ENCODE results near the gene MMP24. TPM values are rescaled to one million over a fixed set of nuclear protein-coding genes. Genes with fewer than 3 reads are reported as not detected.

Gene MMP24
- total RNA-seq, 1 donor from 2014 or later = not detected

DNA sequence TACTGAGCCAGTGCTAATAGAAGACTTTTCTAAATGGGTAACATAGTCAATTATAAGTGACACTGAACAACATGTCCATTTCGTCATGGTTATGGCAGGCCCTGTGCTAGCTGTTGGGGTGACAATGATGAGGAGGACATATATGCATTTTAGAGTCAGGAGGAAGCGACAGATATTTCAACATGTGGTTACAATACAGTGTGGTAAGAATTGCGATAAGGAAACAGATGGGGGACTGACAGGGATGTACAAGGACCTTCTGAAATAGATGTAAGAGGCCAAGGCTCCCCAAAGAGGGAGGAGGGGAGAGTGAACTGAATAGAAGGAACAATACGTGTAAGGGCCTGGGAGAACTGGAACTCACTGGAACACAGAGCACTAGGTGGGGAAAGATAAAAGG is 11.7 kb downstream of the MMP24 start:
- Mint-ChIP-seq H3K36me3 (ENCODE audit: low read depth) (peaks cover 21% of the 10 kb centered on the region), H3K27me3 (peaks cover 12% of the 10 kb centered on the region), H3K4me3 (no peak overlapping the region), H3K4me1 (no peaks in the 10 kb centered on the region), H3K9me3 (no peaks in the 10 kb centered on the region), H3K27ac (no peak overlapping the region)
- ChIA-PET CTCF (no interaction called here), POLR2A (no interaction called here)
- TF ChIP-seq, protein P1, sequence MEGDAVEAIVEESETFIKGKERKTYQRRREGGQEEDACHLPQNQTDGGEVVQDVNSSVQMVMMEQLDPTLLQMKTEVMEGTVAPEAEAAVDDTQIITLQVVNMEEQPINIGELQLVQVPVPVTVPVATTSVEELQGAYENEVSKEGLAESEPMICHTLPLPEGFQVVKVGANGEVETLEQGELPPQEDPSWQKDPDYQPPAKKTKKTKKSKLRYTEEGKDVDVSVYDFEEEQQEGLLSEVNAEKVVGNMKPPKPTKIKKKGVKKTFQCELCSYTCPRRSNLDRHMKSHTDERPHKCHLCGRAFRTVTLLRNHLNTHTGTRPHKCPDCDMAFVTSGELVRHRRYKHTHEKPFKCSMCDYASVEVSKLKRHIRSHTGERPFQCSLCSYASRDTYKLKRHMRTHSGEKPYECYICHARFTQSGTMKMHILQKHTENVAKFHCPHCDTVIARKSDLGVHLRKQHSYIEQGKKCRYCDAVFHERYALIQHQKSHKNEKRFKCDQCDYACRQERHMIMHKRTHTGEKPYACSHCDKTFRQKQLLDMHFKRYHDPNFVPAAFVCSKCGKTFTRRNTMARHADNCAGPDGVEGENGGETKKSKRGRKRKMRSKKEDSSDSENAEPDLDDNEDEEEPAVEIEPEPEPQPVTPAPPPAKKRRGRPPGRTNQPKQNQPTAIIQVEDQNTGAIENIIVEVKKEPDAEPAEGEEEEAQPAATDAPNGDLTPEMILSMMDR (IDR thresholded peaks at IDR 0.05) = no peak
- no peak for DNase-seq
- no peak for ATAC-seq (ENCODE audit: low read depth)
- intact Hi-C loops (cut with micrococcal nuclease) = no loop called here

DNA sequence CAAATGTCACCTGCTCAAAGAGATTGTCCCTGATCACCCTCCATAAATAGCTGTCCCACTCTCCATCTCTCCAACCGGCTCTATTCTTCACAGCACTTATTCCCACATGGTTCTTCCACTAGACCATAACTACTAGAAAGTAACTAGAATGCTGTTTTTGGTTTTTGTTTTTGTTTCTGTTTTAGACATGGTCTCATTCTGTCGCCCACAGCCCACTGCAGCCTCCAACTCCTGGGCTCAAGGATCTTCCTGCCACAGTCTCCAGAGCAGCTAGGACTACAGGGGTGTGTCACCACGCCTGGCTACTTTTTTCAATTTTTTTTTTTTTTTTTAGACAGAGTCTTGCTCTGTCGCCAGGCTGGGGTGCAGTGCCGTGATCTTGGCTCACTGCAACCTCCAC is 12.2 kb downstream of the MMP24 start:
- intact Hi-C loops (cut with micrococcal nuclease) = no loop called here
- DNase-seq = no peak
- TF ChIP-seq, protein P1 (IDR thresholded peaks at IDR 0.05) = no peak
- no peak overlapping the region for H3K27ac Mint-ChIP-seq
- H3K4me3 Mint-ChIP-seq = no peak overlapping the region
- CTCF ChIA-PET = no interaction called here
- POLR2A ChIA-PET = no interaction called here
- peaks cover 12% of the 10 kb centered on the region for H3K27me3 Mint-ChIP-seq
- no peaks in the 10 kb centered on the region for H3K9me3 Mint-ChIP-seq
- no peak for ATAC-seq (ENCODE audit: low read depth)
- peaks cover 21% of the 10 kb centered on the region for H3K36me3 Mint-ChIP-seq (ENCODE audit: low read depth)
- H3K4me1 Mint-ChIP-seq = no peaks in the 10 kb centered on the region

DNA sequence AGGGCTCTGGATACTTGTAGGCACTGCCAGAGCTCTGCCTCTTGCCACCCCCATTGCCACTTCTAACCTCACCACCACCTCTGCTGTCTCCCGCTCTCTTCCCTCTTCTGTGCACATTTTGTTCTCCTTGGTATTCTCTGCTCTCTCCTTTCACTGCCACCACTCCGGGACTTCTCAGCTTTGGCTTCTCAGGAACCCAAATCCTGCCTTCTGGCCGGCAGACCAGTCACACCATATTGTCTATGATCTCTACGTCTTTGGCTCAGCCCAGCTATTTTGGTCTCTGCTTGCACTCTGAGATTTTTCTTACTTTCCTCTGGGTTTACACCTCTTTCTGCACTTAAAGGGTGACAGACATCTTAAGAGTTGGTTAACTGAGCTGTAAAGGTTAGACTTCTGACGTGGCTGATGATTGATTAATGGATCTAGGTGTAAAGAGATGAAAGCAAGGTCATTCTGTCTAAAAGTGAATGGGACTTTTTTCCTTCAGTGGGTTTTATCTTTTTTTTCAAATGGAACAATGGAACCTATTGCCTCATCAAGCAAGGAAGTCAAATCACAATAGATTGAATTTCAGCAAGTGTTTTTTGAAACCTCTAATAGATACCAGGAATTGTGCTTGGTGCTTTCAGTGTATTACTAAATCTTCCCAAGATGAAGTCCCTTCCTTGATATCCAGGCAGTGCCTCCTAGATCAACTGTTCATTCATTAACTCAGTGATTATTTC is 13.8 kb downstream of the MMP24 start:
- peaks cover 9% of the 10 kb centered on the region for H3K36me3 Mint-ChIP-seq (ENCODE audit: low read depth)
- H3K9me3 Mint-ChIP-seq = no peaks in the 10 kb centered on the region
- no peak overlapping the region for H3K4me3 Mint-ChIP-seq
- H3K4me1 Mint-ChIP-seq = no peaks in the 10 kb centered on the region
- DNase-seq = no peak
- intact Hi-C loops (cut with micrococcal nuclease) = no loop called here
- CTCF ChIA-PET = no interaction called here
- no peak overlapping the region for H3K27ac Mint-ChIP-seq
- TF ChIP-seq, protein P1 (IDR thresholded peaks at IDR 0.05) = no peak
- H3K27me3 Mint-ChIP-seq = peaks cover 4% of the 10 kb centered on the region
- ATAC-seq (ENCODE audit: low read depth) = no peak
- POLR2A ChIA-PET = no interaction called here

DNA sequence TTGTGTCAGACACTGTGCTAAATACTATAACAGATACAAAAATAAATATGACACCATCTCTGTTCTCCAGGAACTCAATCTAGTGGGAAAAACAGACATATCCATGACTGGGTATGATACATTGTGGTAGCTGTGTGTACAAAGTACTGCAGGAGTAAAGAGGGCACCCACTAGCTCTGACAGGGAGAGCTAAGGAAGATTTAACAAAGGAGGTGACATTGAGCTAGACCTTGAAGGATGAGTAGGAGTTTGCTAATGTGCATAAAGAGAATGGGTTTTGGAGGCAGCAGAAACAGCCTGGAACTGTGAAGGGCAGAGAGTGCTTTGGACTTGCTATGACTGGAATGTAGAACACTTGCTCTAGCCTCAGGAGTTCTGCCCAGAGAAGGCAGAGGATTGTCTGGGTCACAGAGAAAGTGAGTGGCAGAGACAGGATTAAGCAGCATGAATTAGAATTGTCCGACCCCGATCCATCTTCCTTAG is 14.4 kb downstream of the MMP24 start:
- TF ChIP-seq, protein P1 (IDR thresholded peaks at IDR 0.05) = no peak
- ATAC-seq (ENCODE audit: low read depth) = no peak
- H3K9me3 Mint-ChIP-seq = no peaks in the 10 kb centered on the region
- H3K36me3 Mint-ChIP-seq (ENCODE audit: low read depth) = peaks cover 6% of the 10 kb centered on the region
- POLR2A ChIA-PET = interaction anchor here (0.6 kb wide), 1 partner anchor 211 kb away, joined by 4 read pairs; no protein-coding TSS in a partner anchor
- intact Hi-C loops (cut with micrococcal nuclease) = no loop called here
- CTCF ChIA-PET = no interaction called here
- no peak overlapping the region for H3K4me3 Mint-ChIP-seq
- peaks cover 4% of the 10 kb centered on the region for H3K27me3 Mint-ChIP-seq
- no peak overlapping the region for H3K27ac Mint-ChIP-seq
- DNase-seq = no peak
- H3K4me1 Mint-ChIP-seq = no peaks in the 10 kb centered on the region

DNA sequence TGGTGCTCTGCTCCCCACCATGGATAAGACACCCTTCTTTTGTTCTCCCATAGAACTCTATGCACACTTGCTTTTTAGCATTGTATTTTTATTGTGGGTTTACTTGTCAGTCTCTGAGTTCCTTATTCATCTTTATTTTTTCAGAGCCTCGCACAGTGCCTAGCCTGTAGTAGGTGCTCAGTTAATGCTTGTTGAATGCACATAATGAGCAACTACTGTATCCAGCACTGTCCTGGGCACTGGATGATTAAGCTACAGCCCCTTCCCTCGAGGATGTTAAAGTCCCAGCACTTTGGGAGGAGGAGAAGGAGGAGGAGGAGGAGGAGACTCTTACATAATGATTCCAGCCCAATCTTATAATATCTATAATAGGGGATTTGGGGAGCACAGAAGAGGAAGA is 16.8 kb downstream of the MMP24 start:
- no peak for ATAC-seq (ENCODE audit: low read depth)
- no peaks in the 10 kb centered on the region for H3K9me3 Mint-ChIP-seq
- H3K27ac Mint-ChIP-seq = no peak overlapping the region
- intact Hi-C loops (cut with micrococcal nuclease) = no loop called here
- DNase-seq = no peak
- H3K4me1 Mint-ChIP-seq = no peaks in the 10 kb centered on the region
- H3K27me3 Mint-ChIP-seq = peaks cover 4% of the 10 kb centered on the region
- H3K4me3 Mint-ChIP-seq = no peak overlapping the region
- TF ChIP-seq, protein P1 (IDR thresholded peaks at IDR 0.05) = no peak
- ChIA-PET POLR2A (no interaction called here), CTCF (no interaction called here)
- H3K36me3 Mint-ChIP-seq (ENCODE audit: low read depth) = no peaks in the 10 kb centered on the region
